HG02973 (cell line): Measurements from ENCODE around the gene FZR1.

Experiments used
- ATAC-seq: cut with Tn5 transposase; IDR thresholded peaks from one replicate; pipeline ENCODE4 v1.9.1; 2021; ENCODE audit warnings: moderate library complexity; ENCODE audit not compliant: unreplicated experiment

Gene FZR1

GRCh38 chr19:3586707-3587346 is 80.7 kb downstream of the FZR1 start:
- ATAC-seq, result no peak
